Uterus (tissue), 4 donors: ENCODE results near the gene ATXN7L2. TPM values are rescaled to one million over a fixed set of nuclear protein-coding genes. Genes with fewer than 3 reads are reported as not detected.

Source experiments
- DNase-seq, 2 donors: peaks; one replicate each; pipeline ENCODE4 v3.0.0-alpha.2; 2019 to 2020
- H3K27ac ChIP-seq, 2 donors: fragments of 200-600 bp; sonication (generic); 1 replicate in 1 of 2; 2 replicates in 1 of 2; pipeline ENCODE4 v1.5.1; 2016 to 2018
- H3K27me3 ChIP-seq, 2 donors: fragments of 200-600 bp; sonication (generic); one replicate each; pipeline ENCODE4 v1.5.1; 2018 to 2019; ENCODE audit warnings: control low read depth in 1 of 2
- H3K36me3 ChIP-seq, 2 donors: fragments of 200-600 bp; sonication (generic); one replicate each; pipeline ENCODE4 v1.5.1; 2019; ENCODE audit warnings: control low read depth in 1 of 2
- H3K4me1 ChIP-seq, 2 donors: fragments of 200-600 bp; sonication (generic); one replicate each; pipeline ENCODE4 v1.5.1; 2018 to 2019; ENCODE audit warnings: control low read depth in 1 of 2
- H3K4me3 ChIP-seq, 2 donors: fragments of 200-600 bp; sonication (generic); 1 replicate in 1 of 2; 2 replicates in 1 of 2; pipeline ENCODE4 v1.5.1; 2018 to 2019; ENCODE audit warnings: mild to moderate bottlenecking in 1 of 2
- H3K9me3 ChIP-seq, 2 donors: fragments of 200-600 bp; sonication (generic); one replicate each; pipeline ENCODE4 v1.5.1; 2019; ENCODE audit warnings: control low read depth in 1 of 2
- POLR2A ChIP-seq, 2 donors: fragments of 450-650 bp; IDR thresholded peaks; one replicate each; pipeline ENCODE4 v1.6.1; 2016; ENCODE audit warnings: antibody characterized with exemption in 2 of 2, mild to moderate bottlenecking in 1 of 2, moderate library complexity in 1 of 2
- intact Hi-C: fragments of 100-400 bp; cut with DNase I; formaldehyde crosslinking; loops from one replicate; pipeline ENCODE4 v1.15.1; 2023; ENCODE audit warnings: low total_unique reads
- total RNA-seq, 4 donors: library from RNA; depleted of rRNA in 3 of 4; stranded (reverse); fragments of >200 nt in 3 of 4; gene quantifications; one replicate each; pipeline versions ENCODE4 v1.1.0 to v1.2.4, GENCODE V29; 2014 to 2023
- TF ChIP-seq, protein P1 (sequence below), 4 experiments: fragments of 200-600 bp in 2 of 4; fragments of 450-650 bp in 2 of 4; sonication (generic) in 2 of 4; IDR thresholded peaks; one replicate each; pipeline ENCODE4 v1.5.1; 2016 to 2019; ENCODE audit warnings: antibody characterized with exemption in 4 of 4, mild to moderate bottlenecking in 2 of 4, moderate library complexity in 1 of 4
- donor health status: DM: yes; HTN: yes; CAD: no.

Gene ATXN7L2
- total RNA-seq, 4 donors from 2014 or later = 4.1 to 6.7 (median 4.7) TPM

DNA sequence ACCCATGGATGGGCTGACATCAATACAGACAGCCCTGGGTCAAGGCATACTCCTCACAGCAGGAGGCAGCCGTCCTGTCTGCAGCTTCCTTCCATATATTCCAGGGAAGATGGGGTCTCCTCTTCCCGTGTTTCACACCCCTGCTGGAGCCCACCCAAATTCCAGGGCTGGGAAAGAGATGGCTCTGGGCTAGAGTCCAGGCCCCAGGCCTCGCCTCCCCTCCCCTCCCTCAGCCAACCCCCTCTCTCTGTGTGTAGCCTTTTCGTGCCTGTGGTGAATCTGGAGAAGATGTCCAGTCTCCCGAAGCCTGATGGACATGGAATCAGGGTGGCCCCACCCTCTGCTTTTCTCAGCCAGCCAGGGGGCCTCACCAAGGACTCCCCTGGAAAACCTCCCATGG, 3.6 kb downstream of the ATXN7L2 start:
- H3K27ac ChIP-seq = no peak overlapping the region
- H3K27me3 ChIP-seq = peaks cover 0 to 4% of the 10 kb centered on the region in 2 donors
- intact Hi-C loops = loop anchor here (10.0 kb wide), 1 partner anchor 62 kb away; the partner anchor contains the start of gene PSMA5
- peaks cover 0 to 11% of the 10 kb centered on the region in 2 donors for H3K4me1 ChIP-seq
- TF ChIP-seq, protein P1, sequence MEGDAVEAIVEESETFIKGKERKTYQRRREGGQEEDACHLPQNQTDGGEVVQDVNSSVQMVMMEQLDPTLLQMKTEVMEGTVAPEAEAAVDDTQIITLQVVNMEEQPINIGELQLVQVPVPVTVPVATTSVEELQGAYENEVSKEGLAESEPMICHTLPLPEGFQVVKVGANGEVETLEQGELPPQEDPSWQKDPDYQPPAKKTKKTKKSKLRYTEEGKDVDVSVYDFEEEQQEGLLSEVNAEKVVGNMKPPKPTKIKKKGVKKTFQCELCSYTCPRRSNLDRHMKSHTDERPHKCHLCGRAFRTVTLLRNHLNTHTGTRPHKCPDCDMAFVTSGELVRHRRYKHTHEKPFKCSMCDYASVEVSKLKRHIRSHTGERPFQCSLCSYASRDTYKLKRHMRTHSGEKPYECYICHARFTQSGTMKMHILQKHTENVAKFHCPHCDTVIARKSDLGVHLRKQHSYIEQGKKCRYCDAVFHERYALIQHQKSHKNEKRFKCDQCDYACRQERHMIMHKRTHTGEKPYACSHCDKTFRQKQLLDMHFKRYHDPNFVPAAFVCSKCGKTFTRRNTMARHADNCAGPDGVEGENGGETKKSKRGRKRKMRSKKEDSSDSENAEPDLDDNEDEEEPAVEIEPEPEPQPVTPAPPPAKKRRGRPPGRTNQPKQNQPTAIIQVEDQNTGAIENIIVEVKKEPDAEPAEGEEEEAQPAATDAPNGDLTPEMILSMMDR (IDR thresholded peaks at IDR 0.05) = no peak
- TF ChIP-seq POLR2A (IDR thresholded peaks at IDR 0.05) = no peak
- no peak overlapping the region for H3K4me3 ChIP-seq
- no peaks in the 10 kb centered on the region for H3K9me3 ChIP-seq
- no peaks in the 10 kb centered on the region for H3K36me3 ChIP-seq
- no peak for DNase-seq

- Histone ChIP-seq H3K27ac (no peak overlapping the region), H3K9me3 (no peaks in the 10 kb centered on the region), H3K4me3 (no peak overlapping the region), H3K4me1 (peaks cover 0 to 7% of the 10 kb centered on the region in 2 donors), H3K27me3 (peaks cover 0 to 4% of the 10 kb centered on the region in 2 donors), H3K36me3 (no peaks in the 10 kb centered on the region)
- intact Hi-C loops = loop anchor here (10.0 kb wide), 1 partner anchor 63 kb away; the partner anchor contains the start of gene PSMA5
- no peak for TF ChIP-seq POLR2A (IDR thresholded peaks at IDR 0.05)
- TF ChIP-seq, protein P1 (IDR thresholded peaks at IDR 0.05) = no peak
- DNase-seq = no peak
Measured at GRCh38 chr1:109488201-109488600, 4.5 kb downstream of the ATXN7L2 start.

DNA sequence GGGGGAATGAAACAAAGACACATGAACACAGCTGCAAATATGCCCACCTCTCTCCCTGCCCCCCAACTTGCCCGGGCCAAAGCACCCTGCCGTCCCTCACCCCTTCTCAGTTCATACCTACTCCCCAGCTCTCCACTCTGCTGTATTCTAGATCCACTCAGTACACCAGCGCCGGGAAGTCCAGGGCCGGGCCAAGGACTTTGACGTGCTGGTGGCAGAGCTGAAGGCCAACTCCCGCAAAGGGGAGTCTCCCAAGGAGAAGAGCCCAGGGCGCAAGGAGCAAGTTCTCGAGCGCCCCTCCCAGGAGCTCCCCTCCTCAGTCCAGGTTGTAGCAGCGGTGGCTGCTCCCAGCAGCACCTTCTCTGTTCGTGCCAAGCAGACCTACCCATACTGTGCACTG, 5.0 kb downstream of the ATXN7L2 start:
- H3K27me3 ChIP-seq = peaks cover 0 to 4% of the 10 kb centered on the region in 2 donors
- intact Hi-C loops = loop anchor here (10.0 kb wide), 1 partner anchor 64 kb away; the partner anchor contains the start of gene PSMA5
- H3K4me3 ChIP-seq = no peak overlapping the region
- no peak for DNase-seq
- no peaks in the 10 kb centered on the region for H3K36me3 ChIP-seq
- no peak for TF ChIP-seq POLR2A (IDR thresholded peaks at IDR 0.05)
- TF ChIP-seq, protein P1 (IDR thresholded peaks at IDR 0.05) = no peak
- H3K9me3 ChIP-seq = no peaks in the 10 kb centered on the region
- H3K4me1 ChIP-seq = peaks cover 0 to 7% of the 10 kb centered on the region in 2 donors
- H3K27ac ChIP-seq = no peak overlapping the region

- no peaks in the 10 kb centered on the region for H3K27me3 ChIP-seq
- no peak overlapping the region for H3K27ac ChIP-seq
- intact Hi-C loops = loop anchor here (2.0 kb wide), 1 partner anchor 43 kb away; no protein-coding TSS in a partner anchor
- DNase-seq = peak; percentile 70 to 71
- no peaks in the 10 kb centered on the region for H3K9me3 ChIP-seq
- peaks cover 0 to under 1% of the 10 kb centered on the region in 2 donors for H3K4me1 ChIP-seq
- TF ChIP-seq, protein P1 (IDR thresholded peaks at IDR 0.05) = peak; percentile 60 to 85 (median 73)
- no peak for TF ChIP-seq POLR2A (IDR thresholded peaks at IDR 0.05)
- H3K36me3 ChIP-seq = no peaks in the 10 kb centered on the region
- no peak overlapping the region for H3K4me3 ChIP-seq
Measured at GRCh38 chr1:109490029-109490933, 6.6 kb downstream of the ATXN7L2 start.

GRCh38 chr1:109490934-109491302, 7.2 kb downstream of the ATXN7L2 start:
- TF ChIP-seq, protein P1 (IDR thresholded peaks at IDR 0.05) = no peak
- no peak for TF ChIP-seq POLR2A (IDR thresholded peaks at IDR 0.05)
- intact Hi-C loops = loop anchor here (2.0 kb wide), 1 partner anchor 42 kb away; no protein-coding TSS in a partner anchor

More at GRCh38 chr1:109490934-109491302, 7.2 kb downstream of the ATXN7L2 start:
- Histone ChIP-seq H3K4me3 (no peak overlapping the region), H3K4me1 (no peaks in the 10 kb centered on the region), H3K9me3 (no peaks in the 10 kb centered on the region), H3K27me3 (no peaks in the 10 kb centered on the region), H3K36me3 (no peaks in the 10 kb centered on the region), H3K27ac (no peak overlapping the region)
- no peak for DNase-seq
